H1 (cell line): ENCODE measurements around the gene IQSEC3. TPM values are rescaled to one million over a fixed set of nuclear protein-coding genes. Genes with fewer than 3 reads are reported as not detected.

ENCODE experiments used
- CTCF ChIA-PET: fragments of 300-600 bp; sonication (Branson Sonifier 250); formaldehyde crosslinking; loops from one replicate; lab custom pipeline; 2021; ENCODE audit not compliant: partially characterized antibody; lab: Charles Lee
- POLR2A ChIA-PET: fragments of 300-600 bp; sonication (Branson Sonifier 250); formaldehyde crosslinking; loops from one replicate; lab custom pipeline; 2021; ENCODE audit warnings: inconsistent platforms; ENCODE audit not compliant: partially characterized antibody; lab: Charles Lee
- DNase-seq, 2 experiments: peaks; one replicate each; pipeline versions ENCODE4 v3.0.0 to v3.0.0-alpha.2; 2010 to 2022; ENCODE audit warnings: low spot score in 2 of 2, low read depth in 1 of 2, mixed read lengths in 1 of 2
- FAIRE-seq: peaks from 2 replicates; lab custom pipeline; 2011; peaks lifted over from hg19 to GRCh38; lab: Jason Lieb, UNC
- H2AFZ ChIP-seq: 2 replicates; pipeline ENCODE4 v1.8.1; 2012; ENCODE audit warnings: low read length, inconsistent platforms
- H2AK5ac ChIP-seq: 2 replicates; pipeline ENCODE4 v1.6.1; 2013; ENCODE audit warnings: low read depth, low read length
- H2BK120ac ChIP-seq: replicated peaks from 2 replicates; pipeline ENCODE3; 2013; ENCODE audit warnings: low read depth, low read length, inconsistent platforms
- H2BK12ac ChIP-seq: 2 replicates; pipeline ENCODE4 v1.6.1; 2013; ENCODE audit warnings: low read depth, low read length
- H2BK15ac ChIP-seq: 2 replicates; pipeline ENCODE4 v1.6.1; 2013; ENCODE audit warnings: low read length
- H2BK20ac ChIP-seq: 2 replicates; pipeline ENCODE4 v1.6.1; 2013; ENCODE audit warnings: low read length
- H2BK5ac ChIP-seq: 2 replicates; pipeline ENCODE4 v1.6.1; 2013; ENCODE audit warnings: low read depth, low read length
- H3K14ac ChIP-seq: 2 replicates; pipeline ENCODE4 v1.6.1; 2013; ENCODE audit warnings: inconsistent platforms; ENCODE audit not compliant: insufficient read length
- H3K18ac ChIP-seq: 2 replicates; pipeline ENCODE4 v1.6.1; 2013; ENCODE audit warnings: low read length; ENCODE audit errors: extremely low read depth
- H3K23ac ChIP-seq: 2 replicates; pipeline ENCODE4 v1.6.1; 2013; ENCODE audit warnings: inconsistent platforms; ENCODE audit not compliant: insufficient read length
- H3K23me2 ChIP-seq: 2 replicates; pipeline ENCODE4 v1.6.1; 2013; ENCODE audit warnings: low read depth, low read length
- H3K27ac ChIP-seq: 2 replicates; pipeline ENCODE4 v1.6.1; 2011; ENCODE audit warnings: low read depth, low read length, inconsistent platforms
- H3K27me3 ChIP-seq, 4 experiments: replicated peaks in 1 of 4; 1 replicate in 1 of 4; 2 replicates in 3 of 4; pipeline versions ENCODE4 v1.6.1 to v1.8.1; 2011 to 2013; ENCODE audit warnings: low read length in 3 of 4, mild to moderate bottlenecking in 3 of 4, inconsistent platforms in 2 of 4, mixed read lengths in 2 of 4, moderate library complexity in 1 of 4; ENCODE audit not compliant: control insufficient read depth in 3 of 4, insufficient read depth in 3 of 4; ENCODE audit errors: extremely low read depth in 1 of 4
- H3K36me3 ChIP-seq, 4 experiments: 2 replicates each; pipeline versions ENCODE4 v1.6.1 to v1.8.1; 2011 to 2013; ENCODE audit warnings: mild to moderate bottlenecking in 4 of 4, low read length in 3 of 4, moderate library complexity in 2 of 4, control low read depth in 1 of 4, inconsistent platforms in 1 of 4; ENCODE audit not compliant: insufficient read depth in 4 of 4, control insufficient read depth in 2 of 4
- H3K4ac ChIP-seq: replicated peaks from 2 replicates; pipeline ENCODE3; 2013; ENCODE audit warnings: low read length, low read depth, mixed read lengths, inconsistent platforms; ENCODE audit not compliant: insufficient read length
- H3K4me1 ChIP-seq, 4 experiments: replicated peaks in 1 of 4; 1 replicate in 1 of 4; 2 replicates in 3 of 4; pipeline versions ENCODE4 v1.6.1 to v1.8.1; 2011 to 2013; ENCODE audit warnings: low read length in 3 of 4, inconsistent platforms in 2 of 4, mixed read lengths in 1 of 4; ENCODE audit not compliant: insufficient read depth in 4 of 4, control insufficient read depth in 3 of 4
- H3K4me2 ChIP-seq, 2 experiments: 2 replicates each; pipeline versions ENCODE4 v1.6.1 to v1.8.1; 2011 to 2013; ENCODE audit warnings: low read depth in 2 of 2, low read length in 2 of 2, control low read depth in 1 of 2, inconsistent platforms in 1 of 2, mild to moderate bottlenecking in 1 of 2; ENCODE audit not compliant: insufficient read depth in 1 of 2
- H3K4me3 ChIP-seq, 4 experiments: fragments of 200-600, 300-600 bp in 1 of 4; sonication (generic), shearing (Covaris generic), sonication (Bioruptor Twin) in 1 of 4; 2 replicates each; pipeline versions ENCODE4 v1.5.1 to v1.8.1; 2011 to 2016; ENCODE audit warnings: low read length in 4 of 4, low read depth in 3 of 4, control low read depth in 2 of 4, inconsistent platforms in 2 of 4, mild to moderate bottlenecking in 2 of 4, mixed read lengths in 1 of 4, moderate library complexity in 1 of 4; ENCODE audit not compliant: insufficient read depth in 2 of 4; ENCODE audit errors: extremely low read depth in 1 of 4
- H3K56ac ChIP-seq: replicated peaks from 2 replicates; pipeline ENCODE3; 2013; ENCODE audit warnings: low read depth, mild to moderate bottlenecking, mixed read lengths, low read length, inconsistent platforms; ENCODE audit not compliant: insufficient read length
- H3K79me1 ChIP-seq: 2 replicates; pipeline ENCODE4 v1.6.1; 2013; ENCODE audit warnings: low read depth, low read length, control low read depth
- H3K79me2 ChIP-seq, 2 experiments: 2 replicates each; pipeline versions ENCODE4 v1.6.1 to v1.8.1; 2012 to 2013; ENCODE audit warnings: low read length in 2 of 2, mild to moderate bottlenecking in 2 of 2, inconsistent platforms in 1 of 2; ENCODE audit not compliant: insufficient read depth in 2 of 2, control insufficient read depth in 1 of 2
- H3K9ac ChIP-seq, 4 experiments: replicated peaks in 1 of 4; 1 replicate in 1 of 4; 2 replicates in 3 of 4; pipeline versions ENCODE4 v1.6.1 to v1.8.1; 2011 to 2013; ENCODE audit warnings: low read depth in 3 of 4, low read length in 3 of 4, control low read depth in 2 of 4, mild to moderate bottlenecking in 2 of 4, moderate library complexity in 2 of 4, inconsistent platforms in 1 of 4; ENCODE audit errors: extremely low read depth in 1 of 4
- H3K9me3 ChIP-seq, 2 experiments: 2 replicates each; pipeline versions ENCODE4 v1.6.1 to v1.8.1; 2012 to 2013; ENCODE audit warnings: mild to moderate bottlenecking in 2 of 2, moderate library complexity in 2 of 2, control low read depth in 1 of 2, inconsistent platforms in 1 of 2, low read depth in 1 of 2, low read length in 1 of 2, mixed read lengths in 1 of 2; ENCODE audit not compliant: insufficient read depth in 2 of 2
- H4K20me1 ChIP-seq, 2 experiments: replicated peaks in 1 of 2; 2 replicates each; pipeline versions ENCODE3 to v1.8.1; 2011 to 2013; ENCODE audit warnings: inconsistent platforms in 2 of 2, low read length in 2 of 2, mild to moderate bottlenecking in 1 of 2; ENCODE audit not compliant: insufficient read depth in 2 of 2, control insufficient read depth in 1 of 2
- H4K5ac ChIP-seq: 2 replicates; pipeline ENCODE4 v1.6.1; 2013; ENCODE audit warnings: low read length, low read depth, mixed read lengths, inconsistent platforms; ENCODE audit not compliant: insufficient read length
- H4K8ac ChIP-seq: 2 replicates; pipeline ENCODE4 v1.8.0; 2013; ENCODE audit warnings: mild to moderate bottlenecking, moderate library complexity, low read length, inconsistent platforms; ENCODE audit not compliant: insufficient read depth; ENCODE audit errors: extremely low read depth
- H4K91ac ChIP-seq: replicated peaks from 2 replicates; pipeline ENCODE3; 2013; ENCODE audit warnings: low read length, mixed read lengths, inconsistent platforms; ENCODE audit not compliant: insufficient read length
- EP300 ChIP-seq, 2 experiments: IDR thresholded peaks; 1 replicate in 1 of 2; 2 replicates in 1 of 2; pipeline ENCODE4 v1.6.1; 2011 to 2012; ENCODE audit warnings: low read depth in 2 of 2, low read length in 2 of 2, mild to moderate bottlenecking in 2 of 2, borderline replicate concordance in 1 of 2, inconsistent platforms in 1 of 2, moderate library complexity in 1 of 2
- WGBS, 2 experiments: shearing (Covaris generic) in 1 of 2; methylation state at CpG; one replicate each; pipeline versions ENCODE4 v1.1.6 to v1.1.7; 2013 to 2015; ENCODE audit warnings: low lambda C conversion rate in 2 of 2, mixed read lengths in 2 of 2, inconsistent platforms in 1 of 2, low coverage in 1 of 2, missing lambda C conversion rate in 1 of 2; ENCODE audit not compliant: insufficient replicate concordance in 2 of 2, insufficient coverage in 1 of 2, insufficient read length in 1 of 2; ENCODE audit errors: extremely low coverage in 1 of 2, missing lambda C conversion rate in 1 of 2; 5-methylcytosine and 5-hydroxymethylcytosine counted together
- polyA plus RNA-seq, 7 experiments: library from polyadenylated mRNA; depleted of rRNA in 3 of 7; stranded (reverse) in 5 of 7; unstranded in 2 of 7; fragments of >200 nt in 5 of 7; fragments of 200-250 nt in 2 of 7; gene quantifications; 1 replicate in 5 of 7; 2 replicates in 1 of 7; 4 replicates in 1 of 7; pipeline versions ENCODE4 v1.2.1 to v1.2.3, GENCODE V29; 2011 to 2013; ENCODE audit warnings: missing spikeins in 2 of 7, mixed read lengths in 2 of 7
- total RNA-seq: library from RNA; stranded (reverse); fragmentation: NEBNext Ultra II Directional; extraction: Animal tissue kit (Norgen Biotek cat#: 25700); gene quantifications from 2 replicates; pipeline ENCODE4 v1.2.1, GENCODE V29; 2021

Gene IQSEC3
- total and polyA plus RNA-seq, 2 of the 8 experiments (the other 6 are each of a cell fraction or from before 2014, with no cell fraction given), result 1.2 to 3.1 TPM

DNA sequence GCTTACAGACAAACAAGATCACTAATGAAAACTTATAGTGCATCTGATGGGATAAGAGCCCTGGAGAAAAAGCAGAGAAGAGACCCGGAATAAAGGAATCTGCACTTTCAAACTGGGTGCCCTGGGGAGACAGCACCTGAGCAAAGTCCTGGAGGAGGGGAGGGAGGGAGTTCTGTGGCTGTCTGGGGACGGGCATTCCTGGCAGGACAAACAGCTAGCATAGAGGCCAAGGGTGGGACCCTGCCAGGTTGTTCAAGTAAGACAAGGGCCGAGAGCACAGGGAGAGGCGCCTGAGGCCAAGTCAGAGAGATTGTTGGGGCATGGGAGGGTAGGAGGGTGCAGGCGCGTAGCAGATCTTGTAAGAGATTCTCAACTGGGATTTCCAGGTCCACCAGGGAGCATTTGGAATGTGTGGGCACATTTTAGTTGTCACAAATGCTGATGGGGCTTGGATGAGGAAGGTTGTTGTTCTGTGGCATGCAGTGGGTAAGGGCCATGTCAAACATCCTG is 14.2 kb downstream of the IQSEC3 start:
- H4K91ac ChIP-seq, result no peak overlapping the region
- no peaks in the 10 kb centered on the region for H3K79me1 ChIP-seq
- ChIA-PET POLR2A (no interaction called here), CTCF (interaction anchor here (1.2 to 2.3 kb wide), 7 partner anchors 28 to 139 kb away, joined by 3 to 7 read pairs (median 5); no protein-coding TSS in a partner anchor)
- no peak for TF ChIP-seq EP300 (IDR thresholded peaks at IDR 0.05; ENCODE audit: borderline replicate concordance in 1 of 2, low read depth in 2 of 2, low read length in 2 of 2)
- H4K8ac ChIP-seq, result peak overlapping the region; percentile 48; the same call in 1 of the 2 replicates
- H2AK5ac ChIP-seq, result no peak overlapping the region
- H3K56ac ChIP-seq, result no peak overlapping the region
- no peak overlapping the region for H3K4ac ChIP-seq
- H3K23me2 ChIP-seq, result no peaks in the 10 kb centered on the region
- H3K27me3 ChIP-seq, result peaks cover 1 to 20% (median 9%) of the 10 kb centered on the region in 4 experiments
- no peak overlapping the region for H2AFZ ChIP-seq
- 87% methylated on average over 6 of the region's 6 CpGs; no CpG with 5 or more reads in 1 of the 2 experiments for WGBS, 2 experiments
- H3K4me1 ChIP-seq, result peaks cover 0 to 8% (median 0%) of the 10 kb centered on the region in 4 experiments; a peak in 1 of 7 replicates
- H3K4me2 ChIP-seq, result no peak overlapping the region
- DNase-seq, result no peak
- no peak overlapping the region; the same call in 1 of the 2 replicates for H2BK5ac ChIP-seq
- no peaks in the 10 kb centered on the region for H3K36me3 ChIP-seq
- H3K27ac ChIP-seq, result no peak overlapping the region
- no peak overlapping the region for H2BK12ac ChIP-seq
- no peak overlapping the region for H2BK20ac ChIP-seq
- no peak for FAIRE-seq
- no peak overlapping the region for H2BK15ac ChIP-seq
- H3K79me2 ChIP-seq, result no peaks in the 10 kb centered on the region
- no peak overlapping the region for H2BK120ac ChIP-seq
- no peak overlapping the region for H3K23ac ChIP-seq
- H3K18ac ChIP-seq, result no peak overlapping the region
- H3K9ac ChIP-seq, result no peak overlapping the region
- H3K4me3 ChIP-seq, result no peak overlapping the region
- no peak overlapping the region for H4K5ac ChIP-seq
- H4K20me1 ChIP-seq, result peaks cover 0 to 2% of the 10 kb centered on the region in 2 experiments
- H3K14ac ChIP-seq, result no peak overlapping the region
- H3K9me3 ChIP-seq, result no peaks in the 10 kb centered on the region
